Trophoblast cell (in vitro differentiated cells and primary cell): ENCODE data around the gene HOXC5.

Source experiments
- DNase-seq, 2 donors: peaks; one replicate each; pipeline ENCODE4 v3.0.0-alpha.2; 2016
- H2AFZ ChIP-seq: 2 replicates; pipeline ENCODE4 v1.6.1; 2013; ENCODE audit warnings: low read length, moderate library complexity, mild to moderate bottlenecking; ENCODE audit not compliant: insufficient read depth, poor library complexity
- H2AK5ac ChIP-seq: 2 replicates; pipeline ENCODE4 v1.6.1; 2013; ENCODE audit warnings: mild to moderate bottlenecking, low read length
- H2BK120ac ChIP-seq: 2 replicates; pipeline ENCODE4 v1.6.1; 2013; ENCODE audit warnings: low read length, mild to moderate bottlenecking, moderate library complexity; ENCODE audit not compliant: insufficient read depth, poor library complexity
- H2BK12ac ChIP-seq: 2 replicates; pipeline ENCODE4 v1.6.1; 2013; ENCODE audit warnings: mild to moderate bottlenecking, low read length, moderate library complexity
- H2BK5ac ChIP-seq: 2 replicates; pipeline ENCODE4 v1.6.1; 2013; ENCODE audit warnings: low read length, low read depth, moderate library complexity, mild to moderate bottlenecking; ENCODE audit not compliant: poor library complexity
- H3K14ac ChIP-seq: 2 replicates; pipeline ENCODE4 v1.6.1; 2013; ENCODE audit warnings: mild to moderate bottlenecking, low read length
- H3K18ac ChIP-seq: 2 replicates; pipeline ENCODE4 v1.6.1; 2013; ENCODE audit warnings: mild to moderate bottlenecking, low read length
- H3K23ac ChIP-seq: 2 replicates; pipeline ENCODE4 v1.6.1; 2013; ENCODE audit warnings: low read length
- H3K27ac ChIP-seq: 2 replicates; pipeline ENCODE4 v1.5.1; 2013; ENCODE audit warnings: low read depth, mild to moderate bottlenecking, inconsistent platforms, low read length, moderate library complexity
- H3K27me3 ChIP-seq: 2 replicates; pipeline ENCODE4 v1.6.1; 2013; ENCODE audit warnings: inconsistent platforms, mild to moderate bottlenecking, low read length, moderate library complexity; ENCODE audit not compliant: insufficient read depth
- H3K36me3 ChIP-seq, 2 experiments: 1 replicate in 1 of 2; 2 replicates in 1 of 2; pipeline ENCODE4 v1.6.1; 2013; ENCODE audit warnings: low read length in 2 of 2, mild to moderate bottlenecking in 2 of 2, moderate library complexity in 1 of 2; ENCODE audit not compliant: insufficient read depth in 2 of 2, control insufficient read depth in 1 of 2
- H3K4ac ChIP-seq: 2 replicates; pipeline ENCODE4 v1.6.1; 2013; ENCODE audit warnings: low read depth, mild to moderate bottlenecking, low read length, moderate library complexity
- H3K4me1 ChIP-seq, 2 experiments: 1 replicate in 1 of 2; 2 replicates in 1 of 2; pipeline ENCODE4 v1.6.1; 2013; ENCODE audit warnings: low read length in 2 of 2, mild to moderate bottlenecking in 2 of 2, moderate library complexity in 1 of 2; ENCODE audit not compliant: insufficient read depth in 2 of 2, control insufficient read depth in 1 of 2
- H3K4me2 ChIP-seq: 2 replicates; pipeline ENCODE4 v1.6.1; 2013; ENCODE audit warnings: inconsistent platforms, mild to moderate bottlenecking, low read length, moderate library complexity
- H3K4me3 ChIP-seq: 2 replicates; pipeline ENCODE4 v1.5.1; 2013; ENCODE audit warnings: mild to moderate bottlenecking, low read depth, low read length, inconsistent platforms
- H3K79me1 ChIP-seq: one replicate; pipeline ENCODE4 v1.6.1; 2013; ENCODE audit warnings: low read length
- H3K79me2 ChIP-seq: 2 replicates; pipeline ENCODE4 v1.6.1; 2013; ENCODE audit warnings: low read length, mild to moderate bottlenecking; ENCODE audit not compliant: control insufficient read depth, insufficient read depth, poor library complexity
- H3K9ac ChIP-seq: 2 replicates; pipeline ENCODE4 v1.6.1; 2013; ENCODE audit warnings: mild to moderate bottlenecking, low read length
- H3K9me3 ChIP-seq: 2 replicates; pipeline ENCODE4 v1.6.1; 2013; ENCODE audit warnings: low read depth, mild to moderate bottlenecking, control low read depth, inconsistent platforms, low read length; ENCODE audit not compliant: insufficient read depth
- H4K12ac ChIP-seq: 2 replicates; pipeline ENCODE4 v1.6.1; 2013; ENCODE audit warnings: low read depth, mild to moderate bottlenecking, low read length, moderate library complexity
- H4K8ac ChIP-seq: 2 replicates; pipeline ENCODE4 v1.6.1; 2013; ENCODE audit warnings: low read depth, mild to moderate bottlenecking, low read length, moderate library complexity
- H4K91ac ChIP-seq: one replicate; pipeline ENCODE4 v1.6.1; 2013; ENCODE audit warnings: low read depth, mild to moderate bottlenecking, low read length, moderate library complexity
- WGBS: extraction: QIAGEN DNeasy Blood & Tissue Kit; methylation state at CpG from one replicate; pipeline ENCODE4 v1.1.7; 2013; ENCODE audit warnings: missing lambda C conversion rate; ENCODE audit not compliant: insufficient read length, insufficient coverage; ENCODE audit errors: extremely low coverage; 5-methylcytosine and 5-hydroxymethylcytosine counted together

The HOXC5 gene

GRCh38 chr12:54010053-54010971, 22.5 kb upstream of the HOXC5 start:
- no peak overlapping the region for H3K4ac ChIP-seq
- no peak overlapping the region for H4K91ac ChIP-seq
- no peak overlapping the region for H3K9ac ChIP-seq
- no peak overlapping the region for H2AK5ac ChIP-seq
- H3K23ac ChIP-seq = no peak overlapping the region
- H3K27me3 ChIP-seq = peaks cover 82% of the 10 kb centered on the region
- H3K4me1 ChIP-seq = no peaks in the 10 kb centered on the region
- no peak overlapping the region for H4K12ac ChIP-seq
- peaks cover 12% of the 10 kb centered on the region for H3K9me3 ChIP-seq
- H3K79me1 ChIP-seq = no peaks in the 10 kb centered on the region
- no peak overlapping the region for H2BK5ac ChIP-seq
- H3K4me2 ChIP-seq = no peak overlapping the region
- H3K79me2 ChIP-seq = no peaks in the 10 kb centered on the region
- no peak overlapping the region for H2BK120ac ChIP-seq
- H4K8ac ChIP-seq = no peak overlapping the region
- no peak overlapping the region for H3K4me3 ChIP-seq
- no peak for DNase-seq
- no CpG with 5 or more reads among the region's 10 CpGs for WGBS
- H3K36me3 ChIP-seq = no peaks in the 10 kb centered on the region
- H2AFZ ChIP-seq = no peak overlapping the region
- no peak overlapping the region for H3K27ac ChIP-seq
- no peak overlapping the region for H2BK12ac ChIP-seq
- no peak overlapping the region for H3K18ac ChIP-seq
- no peak overlapping the region for H3K14ac ChIP-seq

- no peaks in the 10 kb centered on the region for H3K36me3 ChIP-seq
- H3K4ac ChIP-seq = no peak overlapping the region
- WGBS = no CpG with 5 or more reads among the region's 17 CpGs
- no peak overlapping the region for H3K27ac ChIP-seq
- H3K4me3 ChIP-seq = no peak overlapping the region
- H2BK5ac ChIP-seq = no peak overlapping the region
- no peak overlapping the region for H2AFZ ChIP-seq
- H3K18ac ChIP-seq = no peak overlapping the region
- H3K4me1 ChIP-seq = no peaks in the 10 kb centered on the region
- H3K79me2 ChIP-seq = no peaks in the 10 kb centered on the region
- peaks cover 84% of the 10 kb centered on the region for H3K27me3 ChIP-seq
- H3K9me3 ChIP-seq = peaks cover 12% of the 10 kb centered on the region
- no peak overlapping the region for H4K91ac ChIP-seq
- no peak overlapping the region for H3K4me2 ChIP-seq
- no peak overlapping the region for H4K8ac ChIP-seq
- H2BK120ac ChIP-seq = no peak overlapping the region
- H3K9ac ChIP-seq = no peak overlapping the region
- no peak overlapping the region for H4K12ac ChIP-seq
- H2AK5ac ChIP-seq = no peak overlapping the region
- H3K23ac ChIP-seq = no peak overlapping the region
- no peak overlapping the region for H2BK12ac ChIP-seq
- DNase-seq = no peak
- H3K14ac ChIP-seq = no peak overlapping the region
- no peaks in the 10 kb centered on the region for H3K79me1 ChIP-seq
These were observed 21.7 kb upstream of the HOXC5 start for GRCh38 chr12:54010972-54011664.

GRCh38 chr12:54011665-54012532, 21.0 kb upstream of the HOXC5 start:
- H4K12ac ChIP-seq = no peak overlapping the region
- WGBS = no CpG with 5 or more reads among the region's 14 CpGs

More at GRCh38 chr12:54011665-54012532, 21.0 kb upstream of the HOXC5 start:
- Histone ChIP-seq H3K14ac (no peak overlapping the region), H2BK12ac (no peak overlapping the region), H2AFZ (no peak overlapping the region), H3K4me3 (no peak overlapping the region), H3K23ac (no peak overlapping the region), H3K79me2 (no peaks in the 10 kb centered on the region), H2BK5ac (no peak overlapping the region), H2AK5ac (no peak overlapping the region), H3K79me1 (no peaks in the 10 kb centered on the region), H3K4ac (no peak overlapping the region), H2BK120ac (no peak overlapping the region), H3K27ac (no peak overlapping the region), H4K8ac (no peak overlapping the region), H3K4me2 (no peak overlapping the region), H3K9ac (no peak overlapping the region), H4K91ac (no peak overlapping the region), H3K4me1 (no peaks in the 10 kb centered on the region), H3K18ac (no peak overlapping the region), H3K36me3 (no peaks in the 10 kb centered on the region), H3K9me3 (peaks cover 12% of the 10 kb centered on the region), H3K27me3 (peaks cover 84% of the 10 kb centered on the region)
- DNase-seq = no peak
